Measurements from ENCODE around the gene GRM2.

DNA sequence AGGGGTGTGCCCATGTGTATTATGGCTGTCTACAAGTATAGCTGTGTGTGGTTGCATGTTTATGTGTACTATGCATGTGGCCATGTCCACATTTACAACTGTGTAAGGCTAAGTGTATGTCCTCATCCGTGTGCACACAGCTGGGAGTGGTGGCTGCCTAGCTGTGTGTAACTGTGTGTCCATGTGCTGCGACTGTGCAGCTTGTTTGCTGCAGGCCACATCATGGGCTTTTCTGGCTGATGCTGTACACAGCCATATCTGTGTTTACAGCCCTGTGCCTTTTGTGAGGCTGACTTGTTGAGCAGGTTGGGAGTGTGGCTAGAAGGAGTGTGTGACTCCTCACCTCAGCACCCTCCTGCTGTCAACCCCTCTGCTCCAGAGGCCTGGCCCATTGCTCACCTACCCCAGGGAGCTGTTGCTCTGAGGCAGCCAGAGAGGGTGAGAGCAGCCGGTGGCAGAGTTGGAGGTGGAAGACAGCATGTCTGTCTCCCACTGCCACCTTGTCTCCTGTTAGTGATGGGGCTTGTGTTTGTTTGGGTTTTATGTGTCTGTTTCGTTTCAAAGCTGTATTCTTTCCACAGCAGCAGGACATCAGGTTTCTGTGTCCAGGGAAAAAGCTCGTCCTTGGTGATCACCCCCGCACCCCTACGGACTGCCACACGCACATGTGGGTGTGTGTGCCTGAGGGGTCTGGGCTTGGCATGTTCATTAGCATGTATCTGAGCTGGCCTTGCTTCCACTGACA is 1.4 kb upstream of the GRM2 start:
- TF ChIP-seq, protein P1, sequence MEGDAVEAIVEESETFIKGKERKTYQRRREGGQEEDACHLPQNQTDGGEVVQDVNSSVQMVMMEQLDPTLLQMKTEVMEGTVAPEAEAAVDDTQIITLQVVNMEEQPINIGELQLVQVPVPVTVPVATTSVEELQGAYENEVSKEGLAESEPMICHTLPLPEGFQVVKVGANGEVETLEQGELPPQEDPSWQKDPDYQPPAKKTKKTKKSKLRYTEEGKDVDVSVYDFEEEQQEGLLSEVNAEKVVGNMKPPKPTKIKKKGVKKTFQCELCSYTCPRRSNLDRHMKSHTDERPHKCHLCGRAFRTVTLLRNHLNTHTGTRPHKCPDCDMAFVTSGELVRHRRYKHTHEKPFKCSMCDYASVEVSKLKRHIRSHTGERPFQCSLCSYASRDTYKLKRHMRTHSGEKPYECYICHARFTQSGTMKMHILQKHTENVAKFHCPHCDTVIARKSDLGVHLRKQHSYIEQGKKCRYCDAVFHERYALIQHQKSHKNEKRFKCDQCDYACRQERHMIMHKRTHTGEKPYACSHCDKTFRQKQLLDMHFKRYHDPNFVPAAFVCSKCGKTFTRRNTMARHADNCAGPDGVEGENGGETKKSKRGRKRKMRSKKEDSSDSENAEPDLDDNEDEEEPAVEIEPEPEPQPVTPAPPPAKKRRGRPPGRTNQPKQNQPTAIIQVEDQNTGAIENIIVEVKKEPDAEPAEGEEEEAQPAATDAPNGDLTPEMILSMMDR (IDR thresholded peaks at IDR 0.05; ENCODE audit: borderline replicate concordance, extremely low read depth, low read length, poor library complexity, severe bottlenecking), result no peak
- TF ChIP-seq EZH2 (IDR thresholded peaks at IDR 0.05; ENCODE audit: borderline replicate concordance, low read depth, low read length, severe bottlenecking), result no peak

All from DND-41 (cell line).